Measurements from ENCODE around the gene SERPINA4. TPM values are rescaled to one million over a fixed set of nuclear protein-coding genes. Genes with fewer than 3 reads are reported as not detected.

The SERPINA4 gene
- polyA plus RNA-seq, 1 donor from 2014 or later, result not detected

DNA sequence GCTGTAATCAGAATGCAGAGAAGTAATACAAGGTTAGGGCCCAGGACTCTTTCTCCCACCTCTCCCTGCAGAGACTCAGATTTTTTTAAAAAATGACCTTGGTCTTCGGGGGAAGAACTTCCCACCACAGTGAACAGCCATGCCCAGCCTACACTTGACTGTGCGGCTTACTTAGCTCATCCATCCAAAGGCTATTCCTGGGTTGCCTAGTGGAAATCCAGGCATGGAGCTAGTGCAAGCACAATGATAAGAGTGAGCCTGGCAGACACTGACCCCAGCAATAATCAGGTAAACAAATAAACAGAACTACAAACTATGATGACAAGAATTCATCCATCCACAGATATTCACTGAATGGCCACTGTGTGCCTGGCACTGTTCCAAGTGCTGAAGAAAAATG, 34.7 kb downstream of the SERPINA4 start:
- H3K9me3 ChIP-seq (ENCODE audit: low read length), result no peaks in the 10 kb centered on the region
- no peaks in the 10 kb centered on the region for H3K36me3 ChIP-seq (ENCODE audit: insufficient read depth, low read length)
- no peak overlapping the region for H3K4me3 ChIP-seq (ENCODE audit: low read length)
- H3K79me2 ChIP-seq (replicated peaks; ENCODE audit: insufficient read depth, low read length), result no peaks in the 10 kb centered on the region
- H4K20me1 ChIP-seq (ENCODE audit: insufficient read depth), result no peaks in the 10 kb centered on the region
- no peak overlapping the region for H3K4me2 ChIP-seq (ENCODE audit: low read length)
- TF ChIP-seq POLR2AphosphoS5 (IDR thresholded peaks at IDR 0.05) (no peak), MXI1 (conservative IDR thresholded peaks at IDR 0.05; ENCODE audit: poor library complexity, severe bottlenecking) (no peak), TAF1 (IDR thresholded peaks at IDR 0.05; ENCODE audit: low read depth) (no peak), RAD21 (conservative IDR thresholded peaks at IDR 0.05) (no peak), EZH2 (IDR thresholded peaks at IDR 0.05; ENCODE audit: borderline replicate concordance, insufficient read depth, low read length, poor library complexity, severe bottlenecking) (no peak), EP300 (conservative IDR thresholded peaks at IDR 0.05; ENCODE audit: poor library complexity, severe bottlenecking) (no peak), SMC3 (conservative IDR thresholded peaks at IDR 0.05; ENCODE audit: poor library complexity) (no peak)
- TF ChIP-seq, protein P1, sequence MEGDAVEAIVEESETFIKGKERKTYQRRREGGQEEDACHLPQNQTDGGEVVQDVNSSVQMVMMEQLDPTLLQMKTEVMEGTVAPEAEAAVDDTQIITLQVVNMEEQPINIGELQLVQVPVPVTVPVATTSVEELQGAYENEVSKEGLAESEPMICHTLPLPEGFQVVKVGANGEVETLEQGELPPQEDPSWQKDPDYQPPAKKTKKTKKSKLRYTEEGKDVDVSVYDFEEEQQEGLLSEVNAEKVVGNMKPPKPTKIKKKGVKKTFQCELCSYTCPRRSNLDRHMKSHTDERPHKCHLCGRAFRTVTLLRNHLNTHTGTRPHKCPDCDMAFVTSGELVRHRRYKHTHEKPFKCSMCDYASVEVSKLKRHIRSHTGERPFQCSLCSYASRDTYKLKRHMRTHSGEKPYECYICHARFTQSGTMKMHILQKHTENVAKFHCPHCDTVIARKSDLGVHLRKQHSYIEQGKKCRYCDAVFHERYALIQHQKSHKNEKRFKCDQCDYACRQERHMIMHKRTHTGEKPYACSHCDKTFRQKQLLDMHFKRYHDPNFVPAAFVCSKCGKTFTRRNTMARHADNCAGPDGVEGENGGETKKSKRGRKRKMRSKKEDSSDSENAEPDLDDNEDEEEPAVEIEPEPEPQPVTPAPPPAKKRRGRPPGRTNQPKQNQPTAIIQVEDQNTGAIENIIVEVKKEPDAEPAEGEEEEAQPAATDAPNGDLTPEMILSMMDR (IDR thresholded peaks at IDR 0.05; ENCODE audit: poor library complexity, severe bottlenecking), result no peak
- TF ChIP-seq, protein P2, sequence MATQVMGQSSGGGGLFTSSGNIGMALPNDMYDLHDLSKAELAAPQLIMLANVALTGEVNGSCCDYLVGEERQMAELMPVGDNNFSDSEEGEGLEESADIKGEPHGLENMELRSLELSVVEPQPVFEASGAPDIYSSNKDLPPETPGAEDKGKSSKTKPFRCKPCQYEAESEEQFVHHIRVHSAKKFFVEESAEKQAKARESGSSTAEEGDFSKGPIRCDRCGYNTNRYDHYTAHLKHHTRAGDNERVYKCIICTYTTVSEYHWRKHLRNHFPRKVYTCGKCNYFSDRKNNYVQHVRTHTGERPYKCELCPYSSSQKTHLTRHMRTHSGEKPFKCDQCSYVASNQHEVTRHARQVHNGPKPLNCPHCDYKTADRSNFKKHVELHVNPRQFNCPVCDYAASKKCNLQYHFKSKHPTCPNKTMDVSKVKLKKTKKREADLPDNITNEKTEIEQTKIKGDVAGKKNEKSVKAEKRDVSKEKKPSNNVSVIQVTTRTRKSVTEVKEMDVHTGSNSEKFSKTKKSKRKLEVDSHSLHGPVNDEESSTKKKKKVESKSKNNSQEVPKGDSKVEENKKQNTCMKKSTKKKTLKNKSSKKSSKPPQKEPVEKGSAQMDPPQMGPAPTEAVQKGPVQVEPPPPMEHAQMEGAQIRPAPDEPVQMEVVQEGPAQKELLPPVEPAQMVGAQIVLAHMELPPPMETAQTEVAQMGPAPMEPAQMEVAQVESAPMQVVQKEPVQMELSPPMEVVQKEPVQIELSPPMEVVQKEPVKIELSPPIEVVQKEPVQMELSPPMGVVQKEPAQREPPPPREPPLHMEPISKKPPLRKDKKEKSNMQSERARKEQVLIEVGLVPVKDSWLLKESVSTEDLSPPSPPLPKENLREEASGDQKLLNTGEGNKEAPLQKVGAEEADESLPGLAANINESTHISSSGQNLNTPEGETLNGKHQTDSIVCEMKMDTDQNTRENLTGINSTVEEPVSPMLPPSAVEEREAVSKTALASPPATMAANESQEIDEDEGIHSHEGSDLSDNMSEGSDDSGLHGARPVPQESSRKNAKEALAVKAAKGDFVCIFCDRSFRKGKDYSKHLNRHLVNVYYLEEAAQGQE (IDR thresholded peaks at IDR 0.05; ENCODE audit: borderline replicate concordance), result no peak
- no peak overlapping the region for H3K9ac ChIP-seq (ENCODE audit: low read length)
- H3F3A ChIP-seq (ENCODE audit: insufficient read depth, low read length, poor library complexity, severe bottlenecking), result no peaks in the 10 kb centered on the region
- H2AFZ ChIP-seq (ENCODE audit: low read depth, low read length), result no peak overlapping the region
- H3K27ac ChIP-seq (ENCODE audit: low read length), result no peak overlapping the region
- H3K27me3 ChIP-seq (ENCODE audit: insufficient read depth, low read depth, low read length), result no peaks in the 10 kb centered on the region
- no peaks in the 10 kb centered on the region for H3K9me2 ChIP-seq (ENCODE audit: insufficient read depth, low read length)

DNA sequence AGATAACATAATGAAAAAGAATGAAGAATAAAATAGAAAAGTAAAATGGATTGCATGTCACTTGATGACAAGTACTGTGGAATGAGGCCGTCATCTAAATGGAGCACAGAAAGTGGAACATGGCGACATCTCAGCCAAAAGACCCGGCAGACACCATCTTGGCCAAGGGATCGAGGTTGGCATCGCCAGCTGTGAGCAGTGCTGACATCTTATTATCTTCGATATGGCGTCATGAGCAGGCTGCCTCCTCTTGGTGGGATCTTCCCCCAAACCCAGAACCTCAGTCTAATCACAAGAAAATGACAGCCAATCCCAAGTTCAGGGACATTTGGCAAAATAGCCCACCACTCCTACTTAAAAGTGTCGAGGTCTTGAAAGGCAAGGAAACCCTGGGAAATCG, 35.1 kb downstream of the SERPINA4 start:
- H3K9me2 ChIP-seq (ENCODE audit: insufficient read depth, low read length), result no peaks in the 10 kb centered on the region
- no peak overlapping the region for H3K27ac ChIP-seq (ENCODE audit: low read length)
- H3K27me3 ChIP-seq (ENCODE audit: insufficient read depth, low read depth, low read length), result no peaks in the 10 kb centered on the region
- H3K9me3 ChIP-seq (ENCODE audit: low read length), result no peaks in the 10 kb centered on the region
- no peaks in the 10 kb centered on the region for H3K36me3 ChIP-seq (ENCODE audit: insufficient read depth, low read length)
- H3K9ac ChIP-seq (ENCODE audit: low read length), result no peak overlapping the region
- no peak overlapping the region for H2AFZ ChIP-seq (ENCODE audit: low read depth, low read length)
- H3K4me3 ChIP-seq (ENCODE audit: low read length), result no peak overlapping the region
- TF ChIP-seq RAD21 (conservative IDR thresholded peaks at IDR 0.05) (no peak), TAF1 (IDR thresholded peaks at IDR 0.05; ENCODE audit: low read depth) (no peak), POLR2AphosphoS5 (IDR thresholded peaks at IDR 0.05) (no peak), EZH2 (IDR thresholded peaks at IDR 0.05; ENCODE audit: borderline replicate concordance, insufficient read depth, low read length, poor library complexity, severe bottlenecking) (no peak), EP300 (conservative IDR thresholded peaks at IDR 0.05; ENCODE audit: poor library complexity, severe bottlenecking) (no peak), SMC3 (conservative IDR thresholded peaks at IDR 0.05; ENCODE audit: poor library complexity) (no peak), MXI1 (conservative IDR thresholded peaks at IDR 0.05; ENCODE audit: poor library complexity, severe bottlenecking) (no peak)
- TF ChIP-seq, protein P2 (IDR thresholded peaks at IDR 0.05; ENCODE audit: borderline replicate concordance), result no peak
- TF ChIP-seq, protein P1 (IDR thresholded peaks at IDR 0.05; ENCODE audit: poor library complexity, severe bottlenecking), result no peak
- H3K4me2 ChIP-seq (ENCODE audit: low read length), result no peak overlapping the region
- no peaks in the 10 kb centered on the region for H4K20me1 ChIP-seq (ENCODE audit: insufficient read depth)
- H3K79me2 ChIP-seq (replicated peaks; ENCODE audit: insufficient read depth, low read length), result no peaks in the 10 kb centered on the region
- no peaks in the 10 kb centered on the region for H3F3A ChIP-seq (ENCODE audit: insufficient read depth, low read length, poor library complexity, severe bottlenecking)
